Activated CD4-positive, alpha-beta T cell treated with anti-CD3 and anti-CD28 coated beads for 4 hours (primary cell): Measurements from ENCODE around the gene MAGI1.

ENCODE experiments used
- DNase-seq, 2 donors: peaks; one replicate each; pipeline ENCODE4 v3.0.0-alpha.2; 2020

Gene MAGI1

GRCh38 chr3:65439641-65440284, 599.0 kb downstream of the MAGI1 start:
- DNase-seq: no peak

- DNase-seq: no peak
Observed at GRCh38 chr3:65438612-65439011, 600.1 kb downstream of the MAGI1 start.

DNA sequence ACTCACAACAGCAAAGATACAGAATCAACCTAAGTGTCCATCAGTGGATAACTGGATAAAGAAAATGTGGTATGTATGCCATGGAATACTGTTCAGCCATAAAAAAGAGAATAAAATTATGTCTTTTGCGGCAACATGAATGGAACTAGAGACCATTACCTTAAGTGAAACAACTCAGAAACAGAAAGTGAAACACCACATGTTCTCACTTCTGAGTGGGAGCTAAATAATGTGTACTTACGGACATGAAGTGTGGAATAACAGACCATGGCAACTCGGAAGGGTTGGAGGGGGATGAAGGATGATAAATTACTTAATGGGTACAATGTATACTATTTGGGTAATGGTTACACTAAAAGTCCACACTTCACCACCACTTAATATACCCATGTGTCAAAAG, 600.6 kb downstream of the MAGI1 start:
- no peak for DNase-seq

GRCh38 chr3:65436580-65436979, 602.1 kb downstream of the MAGI1 start:
- no peak for DNase-seq

- no peak for DNase-seq
Observed at GRCh38 chr3:65433480-65433879, 605.2 kb downstream of the MAGI1 start.

DNA sequence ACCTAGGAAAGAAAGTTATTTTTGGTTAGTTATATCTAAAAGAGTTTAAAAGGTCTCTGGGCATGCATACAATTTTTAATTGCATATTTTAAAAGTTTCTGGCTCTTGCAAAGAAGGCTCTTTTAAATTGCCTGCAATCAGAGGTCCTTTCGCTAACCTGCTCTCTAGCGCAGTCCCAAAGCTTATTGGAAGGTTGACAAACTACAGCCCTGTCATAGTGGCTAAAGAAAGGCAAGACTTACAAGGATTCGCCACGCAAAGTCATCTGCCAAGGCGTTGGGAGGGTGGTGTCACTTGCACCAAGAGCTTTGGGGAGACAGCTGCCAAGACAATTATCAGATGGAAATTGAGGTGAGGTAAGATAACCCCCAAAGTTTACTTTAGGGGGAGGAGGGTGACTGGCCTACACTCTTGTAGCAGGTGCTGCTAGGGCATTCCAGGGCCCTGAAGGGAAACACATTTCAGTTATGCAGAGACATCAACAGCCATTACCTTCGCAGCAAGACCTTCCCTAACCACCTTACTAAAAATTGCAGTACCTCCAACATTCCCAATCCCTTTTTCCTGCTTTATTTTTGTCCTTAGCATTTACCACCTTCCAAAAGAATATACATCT, 606.2 kb downstream of the MAGI1 start:
- DNase-seq: no peak

GRCh38 chr3:65425880-65426279, 612.8 kb downstream of the MAGI1 start:
- DNase-seq: no peak

GRCh38 chr3:65422154-65422553, 616.6 kb downstream of the MAGI1 start:
- no peak for DNase-seq

DNA sequence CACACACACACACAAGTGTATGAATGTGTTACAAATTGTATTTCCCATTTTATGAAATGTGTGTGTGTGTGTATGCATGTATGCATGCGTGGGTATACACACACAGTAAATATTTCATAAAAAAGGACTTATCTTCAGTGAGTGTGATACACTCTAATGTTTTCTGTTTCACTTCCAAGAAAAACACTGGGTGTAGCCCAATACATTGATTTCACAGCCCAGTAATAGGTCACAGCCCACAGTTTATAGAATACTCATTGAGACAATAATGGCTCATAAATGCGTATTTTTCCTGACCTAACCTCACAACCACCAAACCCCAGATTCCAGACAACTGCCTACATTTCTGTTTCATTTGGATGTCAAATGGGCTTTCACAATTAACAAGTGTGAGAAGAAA, 619.5 kb downstream of the MAGI1 start:
- DNase-seq: no peak

DNA sequence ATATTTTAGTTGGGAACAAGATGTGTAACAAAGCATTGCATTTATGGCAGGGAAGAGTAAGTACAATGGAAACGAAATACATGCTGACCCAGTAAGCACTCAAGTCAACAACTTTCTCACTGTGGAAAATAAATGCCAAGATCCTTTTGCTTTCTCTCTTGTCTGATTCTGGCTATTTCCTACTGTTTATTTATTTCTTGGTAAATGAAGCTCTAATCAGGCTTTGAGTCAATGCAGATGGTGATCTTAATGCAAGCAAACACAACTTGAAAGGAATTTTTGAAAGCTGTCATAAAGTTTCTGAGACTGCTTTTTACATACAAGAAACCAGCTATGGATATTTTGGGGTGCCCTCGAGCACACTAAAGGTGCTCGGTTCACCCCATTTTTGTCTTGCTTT, 624.8 kb downstream of the MAGI1 start:
- no peak for DNase-seq

- DNase-seq: no peak
Observed at GRCh38 chr3:65412588-65412987, 626.1 kb downstream of the MAGI1 start.

GRCh38 chr3:65411367-65411766, 627.4 kb downstream of the MAGI1 start:
- no peak for DNase-seq

DNA sequence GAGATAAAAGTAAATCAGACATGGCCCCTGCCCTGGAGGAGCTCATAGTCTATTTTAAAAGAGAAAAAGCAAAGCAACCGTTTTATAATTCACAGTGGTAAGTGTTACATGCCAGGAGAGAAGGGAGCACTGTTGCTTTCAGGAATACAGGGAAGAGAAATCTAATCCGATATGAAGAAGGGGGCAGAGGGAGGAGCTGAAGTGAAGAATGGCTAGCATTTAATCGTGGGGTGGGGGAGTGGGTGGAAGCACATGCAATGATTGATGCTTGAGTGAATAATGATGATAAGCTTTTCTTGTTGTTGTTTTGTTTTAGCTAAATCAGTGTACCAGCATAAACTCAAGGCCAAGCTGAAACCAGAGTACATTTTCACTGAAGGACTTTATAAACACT, 629.5 kb downstream of the MAGI1 start:
- no peak for DNase-seq

DNA sequence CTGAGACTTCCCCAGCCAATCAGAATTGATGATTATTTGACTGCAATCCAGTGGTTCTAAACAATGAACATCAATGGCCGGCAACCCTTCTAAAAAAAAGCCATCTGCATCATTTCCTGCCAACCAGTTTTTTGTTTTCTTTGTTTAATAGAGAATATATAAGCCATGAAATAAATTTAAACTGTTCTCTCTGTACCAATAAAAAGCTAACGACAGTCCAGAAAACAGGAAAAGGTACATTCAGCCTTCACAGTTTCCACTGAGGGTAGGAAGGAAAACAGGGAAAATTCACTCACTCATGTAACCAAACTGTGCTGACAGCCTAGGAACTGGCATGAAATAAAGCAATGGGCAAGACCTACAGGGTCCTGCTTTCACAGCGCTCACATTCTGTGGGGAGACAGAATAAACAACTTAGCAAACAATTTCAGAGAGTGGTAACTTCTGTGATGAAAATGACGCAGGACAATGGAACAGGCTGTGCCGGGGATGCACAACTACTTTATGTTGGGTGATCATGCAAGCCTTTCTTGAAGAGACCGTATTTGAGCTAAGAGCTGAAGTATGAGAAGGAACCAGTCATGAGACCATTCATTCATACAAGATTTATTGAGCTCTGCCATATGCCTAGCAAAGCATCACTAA, 630.1 kb downstream of the MAGI1 start:
- no peak for DNase-seq

DNA sequence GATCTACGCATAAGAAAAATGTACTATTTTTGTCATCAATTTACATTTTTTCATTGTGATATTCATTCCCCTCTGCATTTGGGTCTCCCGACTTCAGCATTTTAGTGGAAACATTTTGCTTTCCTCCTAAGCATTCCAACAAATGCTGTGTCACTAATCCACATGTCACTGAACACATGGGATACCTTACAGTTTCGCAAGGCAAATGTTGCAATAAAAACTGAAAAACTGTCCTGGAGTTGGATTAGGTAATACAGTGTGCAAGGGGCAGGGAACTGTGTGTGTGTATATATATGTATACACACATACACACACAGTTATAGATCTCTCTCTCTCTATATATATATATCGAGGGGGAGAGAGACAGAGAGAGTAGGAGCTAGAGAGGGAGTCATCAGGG, 632.2 kb downstream of the MAGI1 start:
- DNase-seq: no peak

- no peak for DNase-seq
Observed at GRCh38 chr3:65402597-65402996, 636.1 kb downstream of the MAGI1 start.

DNA sequence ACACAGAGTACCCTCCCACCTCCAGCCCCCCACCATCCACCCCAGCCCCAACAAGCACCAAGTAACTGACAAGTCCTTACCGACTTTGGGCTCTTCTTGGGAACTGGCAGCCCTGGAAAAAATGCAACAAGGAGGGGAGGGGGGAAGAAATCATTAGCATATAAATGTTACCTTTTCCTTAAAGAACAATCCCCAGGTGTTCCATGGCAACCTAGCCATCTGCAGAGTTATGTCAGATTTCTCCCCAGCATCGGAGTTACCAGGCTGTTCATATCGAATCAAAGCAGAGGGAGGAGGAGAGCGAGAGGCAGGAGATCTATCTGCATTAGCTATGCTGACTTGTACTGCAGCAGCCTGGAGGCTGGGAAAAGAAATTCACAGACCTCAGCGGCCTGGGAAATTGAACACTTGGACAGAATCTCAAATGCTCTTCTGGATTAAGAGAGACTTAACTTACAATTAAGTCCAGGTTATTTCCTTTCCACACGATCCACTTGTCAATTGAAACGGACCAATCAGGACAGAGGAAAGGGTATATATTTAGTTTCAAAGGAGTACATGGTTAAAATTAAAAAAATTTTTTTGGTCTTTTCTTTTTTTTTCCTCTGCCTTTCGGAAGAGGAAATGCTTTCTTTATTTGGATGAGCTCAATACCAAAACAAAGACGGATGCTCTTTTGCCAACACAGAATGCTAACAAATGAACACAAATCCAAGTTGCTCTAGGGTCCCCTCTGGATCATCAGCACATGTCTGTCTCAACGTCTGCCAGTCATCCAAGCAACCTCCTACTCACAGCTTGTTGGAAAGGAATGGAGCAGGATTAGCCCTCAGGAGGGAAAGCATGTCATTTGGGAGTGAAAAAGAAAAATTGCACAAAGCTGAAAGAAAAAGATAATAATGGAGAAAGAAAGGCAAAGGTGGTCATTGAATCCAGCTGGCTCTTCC, 637.1 kb downstream of the MAGI1 start:
- no peak for DNase-seq

DNA sequence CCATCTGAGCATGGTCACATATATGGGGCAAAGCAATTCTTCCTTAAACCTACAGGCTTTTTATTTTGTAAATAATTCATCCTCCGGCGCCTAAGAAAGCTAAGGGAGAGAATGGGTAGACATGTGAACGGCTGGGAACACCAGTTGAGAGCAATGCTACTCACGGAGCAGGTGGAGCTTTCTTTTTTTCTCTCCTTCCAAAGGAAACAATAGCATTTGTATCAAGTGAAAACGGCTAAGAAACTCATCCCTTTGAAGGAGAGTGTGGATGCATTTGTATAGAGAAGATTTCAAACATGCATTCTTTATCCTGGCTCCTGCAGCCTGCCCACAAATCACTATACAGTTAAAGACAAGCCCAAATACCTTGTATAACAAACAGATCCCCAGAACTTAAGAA, 637.8 kb downstream of the MAGI1 start:
- no peak for DNase-seq

DNA sequence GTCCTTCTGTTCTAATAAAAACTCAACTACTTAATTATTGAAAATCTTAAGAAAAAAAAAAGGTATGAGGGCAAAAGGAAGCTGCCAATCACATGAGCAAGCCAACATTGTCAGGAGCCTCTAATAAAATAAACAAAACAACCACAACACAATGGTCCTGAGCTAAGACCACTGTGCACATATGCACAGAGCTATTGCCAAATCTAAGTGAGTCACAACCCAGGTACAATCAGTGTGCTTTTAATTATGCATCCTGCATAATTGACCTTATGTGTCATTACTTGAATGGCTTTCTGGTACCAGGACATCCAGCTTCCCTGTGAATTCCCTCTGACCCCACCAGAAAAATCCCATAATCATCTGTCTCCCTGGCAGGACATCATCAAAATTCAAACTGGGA, 639.8 kb downstream of the MAGI1 start:
- no peak for DNase-seq

DNA sequence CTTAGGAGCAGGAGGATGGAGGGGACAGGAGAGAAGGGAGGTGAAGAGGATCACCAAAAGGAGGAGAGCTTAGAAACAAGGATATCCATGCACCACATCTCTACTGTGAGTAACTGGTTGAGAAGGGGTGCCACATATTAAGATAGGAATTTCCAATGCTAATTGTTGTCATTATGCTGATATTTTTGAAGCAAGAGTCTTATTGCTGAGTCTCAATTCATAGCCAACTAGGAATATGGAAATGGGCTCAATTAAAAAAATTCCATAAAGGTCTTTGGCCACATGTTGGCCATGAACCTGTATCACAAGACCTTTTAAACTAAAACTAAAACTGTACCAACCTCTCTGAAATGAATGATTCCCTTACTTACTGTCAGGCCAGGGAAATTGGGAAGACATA, 642.6 kb downstream of the MAGI1 start:
- no peak for DNase-seq

GRCh38 chr3:65391068-65391467, 647.6 kb downstream of the MAGI1 start:
- DNase-seq: no peak

DNA sequence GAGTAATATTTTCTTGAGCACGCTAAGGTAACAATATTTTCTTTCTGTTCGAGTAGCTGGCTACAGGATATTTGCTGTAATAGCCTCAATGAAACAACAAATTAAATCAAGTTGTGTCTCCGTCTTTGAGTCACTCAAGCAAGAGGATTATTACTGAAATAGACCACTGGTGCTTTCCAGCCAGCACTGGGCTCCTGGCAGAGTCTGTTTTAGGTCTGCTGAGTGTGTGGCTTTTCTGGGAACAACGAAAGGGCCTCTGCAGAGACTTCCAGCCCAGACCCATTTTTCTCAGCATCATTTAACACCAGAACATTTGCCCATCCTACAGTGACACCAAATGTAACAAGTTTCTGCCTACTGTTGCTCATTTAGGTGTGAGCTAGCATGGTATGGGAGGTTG, 652.9 kb downstream of the MAGI1 start:
- DNase-seq: no peak

- DNase-seq: no peak
Observed at GRCh38 chr3:65381496-65382010, 657.2 kb downstream of the MAGI1 start.
